ENCODE measurements around the gene INSYN2A. TPM values are rescaled to one million over a fixed set of nuclear protein-coding genes. Genes with fewer than 3 reads are reported as not detected.

INSYN2A gene
- 0.17 TPM for polyA plus RNA-seq (2013, experiment 1 of 2)
- polyA plus RNA-seq (2013, experiment 2 of 2): 0.17 TPM

DNA sequence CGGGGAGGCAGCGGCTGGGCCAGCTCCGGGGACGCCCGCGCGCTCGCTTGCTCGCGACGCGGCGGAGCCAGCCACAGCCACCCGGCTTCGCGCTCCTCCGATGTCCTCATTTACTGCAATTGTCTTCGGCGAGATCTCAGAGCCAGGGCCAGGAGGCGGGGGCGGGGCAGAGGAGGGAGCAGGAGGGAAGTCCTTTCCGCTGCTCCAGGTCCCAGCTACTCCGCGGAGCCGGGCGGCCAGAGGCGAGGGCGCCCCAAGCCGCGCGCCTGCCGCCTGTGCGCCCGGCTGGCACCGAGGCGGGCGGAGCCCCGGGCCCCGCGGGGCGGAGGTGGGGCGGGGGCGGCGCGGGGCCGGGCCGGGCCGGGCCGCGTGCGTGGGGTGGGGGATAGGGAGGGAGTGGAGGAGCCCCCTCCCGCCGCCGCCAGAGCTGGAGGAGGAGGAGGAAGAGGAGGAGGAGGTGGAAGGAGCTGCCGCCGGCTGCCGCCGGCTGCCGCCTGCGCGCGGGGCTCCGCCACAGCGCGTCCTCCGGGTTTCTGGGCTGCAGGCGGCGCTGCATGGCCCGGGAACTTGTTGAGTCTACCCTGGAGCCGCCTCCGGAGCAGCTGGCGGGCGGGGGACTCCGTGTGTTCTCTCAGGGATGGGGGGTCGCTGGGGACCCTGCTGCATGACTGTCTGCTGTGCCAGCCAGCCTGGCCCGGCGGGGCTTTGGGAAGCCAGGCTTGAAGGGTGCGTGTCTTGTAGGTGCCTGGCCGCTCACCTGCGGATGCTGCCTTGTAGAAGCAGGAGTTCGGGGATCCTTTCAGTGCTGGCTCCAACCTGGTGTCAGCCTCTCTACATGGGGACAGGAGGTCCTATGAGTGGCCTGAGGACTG lies at the start of gene INSYN2A:
INSYN2A (minus strand) TSS at position 310 of the 872 bp plus-strand sequence. CDS start 20,196 bp downstream, outside the sequence.
- WGBS (ENCODE audit: extremely low coverage, insufficient coverage, low lambda C conversion rate): no CpG with 5 or more reads among the region's 81 CpGs
- no peaks in the 10 kb centered on the region for H3K27me3 ChIP-seq (ENCODE audit: insufficient read depth, low read length, poor library complexity)

GRCh38 chr10:127245456-127245855 lies 49.1 kb upstream of the INSYN2A start:
- H4K8ac ChIP-seq (ENCODE audit: low read depth, low read length): no peak overlapping the region
- H3K9ac ChIP-seq (ENCODE audit: low read length): no peak overlapping the region
- no peak overlapping the region for H2AK5ac ChIP-seq (ENCODE audit: low read length)
- no peak overlapping the region for H3K4me3 ChIP-seq (ENCODE audit: low read length)
- H3K4ac ChIP-seq (ENCODE audit: low read depth, low read length): no peak overlapping the region
- H3K18ac ChIP-seq (ENCODE audit: low read length): no peak overlapping the region
- H3K4me1 ChIP-seq (ENCODE audit: control insufficient read depth, low read depth, low read length): no peaks in the 10 kb centered on the region
- H2BK120ac ChIP-seq (ENCODE audit: low read depth, low read length): no peak overlapping the region
- H3K36me3 ChIP-seq (ENCODE audit: control insufficient read depth, insufficient read depth, low read length): no peaks in the 10 kb centered on the region
- H2BK5ac ChIP-seq (ENCODE audit: low read length): no peak overlapping the region
- no peak overlapping the region for H3K56ac ChIP-seq (ENCODE audit: low read length)
- no peaks in the 10 kb centered on the region for H3K27me3 ChIP-seq (ENCODE audit: insufficient read depth, low read length, poor library complexity)
- H3K27ac ChIP-seq (ENCODE audit: low read depth, low read length): no peak overlapping the region
- H3K23ac ChIP-seq (ENCODE audit: low read length): no peak overlapping the region
- no peaks in the 10 kb centered on the region for H3K79me1 ChIP-seq (ENCODE audit: low read length)
- no peak for DNase-seq
- no peak overlapping the region for H4K5ac ChIP-seq (ENCODE audit: low read length)
- H2BK15ac ChIP-seq (replicated peaks; ENCODE audit: low read depth): no peak overlapping the region
- H3K4me2 ChIP-seq (ENCODE audit: low read length): no peak overlapping the region
- H3K79me2 ChIP-seq (ENCODE audit: control insufficient read depth, insufficient read depth, low read length): no peaks in the 10 kb centered on the region
- no CpG with 5 or more reads among the region's 10 CpGs for WGBS (ENCODE audit: extremely low coverage, insufficient coverage, low lambda C conversion rate)

More for the DNA sequence above, at the start of gene INSYN2A:
- peak within 1 kb of the TSS; percentile 10 for H3K18ac ChIP-seq (ENCODE audit: low read length)
- H2AK5ac ChIP-seq (ENCODE audit: low read length): no peak within 1 kb of the TSS
- H3K4me3 ChIP-seq (ENCODE audit: low read length): peak within 1 kb of the TSS; percentile 20
- H3K79me2 ChIP-seq (ENCODE audit: control insufficient read depth, insufficient read depth, low read length): no peaks in the 10 kb centered on the region
- no peak within 1 kb of the TSS for H2BK5ac ChIP-seq (ENCODE audit: low read length)
- peak within 1 kb of the TSS; percentile 52 for H3K9ac ChIP-seq (ENCODE audit: low read length)
- DNase-seq: peak; percentile 90
- no peak within 1 kb of the TSS for H2BK15ac ChIP-seq (replicated peaks; ENCODE audit: low read depth)
- no peaks in the 10 kb centered on the region for H3K36me3 ChIP-seq (ENCODE audit: control insufficient read depth, insufficient read depth, low read length)
- no peak within 1 kb of the TSS for H4K5ac ChIP-seq (ENCODE audit: low read length)
- no peaks in the 10 kb centered on the region for H3K79me1 ChIP-seq (ENCODE audit: low read length)
- no peaks in the 10 kb centered on the region for H3K4me1 ChIP-seq (ENCODE audit: control insufficient read depth, low read depth, low read length)
- no peak within 1 kb of the TSS for H3K23ac ChIP-seq (ENCODE audit: low read length)
- H3K4ac ChIP-seq (ENCODE audit: low read depth, low read length): peak within 1 kb of the TSS; percentile 27
- H4K8ac ChIP-seq (ENCODE audit: low read depth, low read length): no peak within 1 kb of the TSS
- H3K27ac ChIP-seq (ENCODE audit: low read depth, low read length): no peak within 1 kb of the TSS
- peak within 1 kb of the TSS; percentile 59 for H3K4me2 ChIP-seq (ENCODE audit: low read length)
- H3K56ac ChIP-seq (ENCODE audit: low read length): peak within 1 kb of the TSS; percentile 67
- no peak within 1 kb of the TSS for H2BK120ac ChIP-seq (ENCODE audit: low read depth, low read length)

GRCh38 chr10:127243490-127244272 lies 47.3 kb upstream of the INSYN2A start:
- no peaks in the 10 kb centered on the region for H3K4me1 ChIP-seq (ENCODE audit: control insufficient read depth, low read depth, low read length)
- whole genome bisulfite sequencing (ENCODE audit: extremely low coverage, insufficient coverage, low lambda C conversion rate): no CpG with 5 or more reads among the region's 4 CpGs
- H3K4me3 ChIP-seq (ENCODE audit: low read length): no peak overlapping the region
- no peak overlapping the region for H2BK15ac ChIP-seq (replicated peaks; ENCODE audit: low read depth)
- no peaks in the 10 kb centered on the region for H3K36me3 ChIP-seq (ENCODE audit: control insufficient read depth, insufficient read depth, low read length)
- no peak overlapping the region for H3K56ac ChIP-seq (ENCODE audit: low read length)
- H3K79me1 ChIP-seq (ENCODE audit: low read length): no peaks in the 10 kb centered on the region
- no peak overlapping the region for H3K4ac ChIP-seq (ENCODE audit: low read depth, low read length)
- H4K8ac ChIP-seq (ENCODE audit: low read depth, low read length): no peak overlapping the region
- peak; percentile 73 for DNase-seq
- no peak overlapping the region for H3K27ac ChIP-seq (ENCODE audit: low read depth, low read length)
- H3K23ac ChIP-seq (ENCODE audit: low read length): no peak overlapping the region
- no peak overlapping the region for H2BK120ac ChIP-seq (ENCODE audit: low read depth, low read length)
- H3K27me3 ChIP-seq (ENCODE audit: insufficient read depth, low read length, poor library complexity): no peaks in the 10 kb centered on the region
- no peak overlapping the region for H2BK5ac ChIP-seq (ENCODE audit: low read length)
- no peak overlapping the region for H3K18ac ChIP-seq (ENCODE audit: low read length)
- no peak overlapping the region for H2AK5ac ChIP-seq (ENCODE audit: low read length)
- H3K9ac ChIP-seq (ENCODE audit: low read length): no peak overlapping the region
- no peaks in the 10 kb centered on the region for H3K79me2 ChIP-seq (ENCODE audit: control insufficient read depth, insufficient read depth, low read length)
- no peak overlapping the region for H4K5ac ChIP-seq (ENCODE audit: low read length)
- no peak overlapping the region for H3K4me2 ChIP-seq (ENCODE audit: low read length)

GRCh38 chr10:127242914-127243313 lies 46.5 kb upstream of the INSYN2A start:
- Histone ChIP-seq H2BK15ac (replicated peaks; ENCODE audit: low read depth) (no peak overlapping the region), H2AK5ac (ENCODE audit: low read length) (no peak overlapping the region), H4K5ac (ENCODE audit: low read length) (no peak overlapping the region), H3K4me3 (ENCODE audit: low read length) (no peak overlapping the region), H4K8ac (ENCODE audit: low read depth, low read length) (no peak overlapping the region), H3K27ac (ENCODE audit: low read depth, low read length) (no peak overlapping the region), H2BK120ac (ENCODE audit: low read depth, low read length) (no peak overlapping the region), H3K23ac (ENCODE audit: low read length) (no peak overlapping the region), H3K36me3 (ENCODE audit: control insufficient read depth, insufficient read depth, low read length) (no peaks in the 10 kb centered on the region), H3K4me1 (ENCODE audit: control insufficient read depth, low read depth, low read length) (no peaks in the 10 kb centered on the region), H2BK5ac (ENCODE audit: low read length) (no peak overlapping the region), H3K9ac (ENCODE audit: low read length) (no peak overlapping the region), H3K4me2 (ENCODE audit: low read length) (no peak overlapping the region), H3K18ac (ENCODE audit: low read length) (no peak overlapping the region), H3K79me2 (ENCODE audit: control insufficient read depth, insufficient read depth, low read length) (no peaks in the 10 kb centered on the region), H3K27me3 (ENCODE audit: insufficient read depth, low read length, poor library complexity) (no peaks in the 10 kb centered on the region), H3K79me1 (ENCODE audit: low read length) (no peaks in the 10 kb centered on the region), H3K56ac (ENCODE audit: low read length) (no peak overlapping the region), H3K4ac (ENCODE audit: low read depth, low read length) (no peak overlapping the region)
- no CpG with 5 or more reads among the region's 3 CpGs for WGBS (ENCODE audit: extremely low coverage, insufficient coverage, low lambda C conversion rate)
- DNase-seq: no peak

- no peak overlapping the region for H2BK15ac ChIP-seq (replicated peaks; ENCODE audit: low read depth)
- no peaks in the 10 kb centered on the region for H3K27me3 ChIP-seq (ENCODE audit: insufficient read depth, low read length, poor library complexity)
- no peak overlapping the region for H3K23ac ChIP-seq (ENCODE audit: low read length)
- H3K18ac ChIP-seq (ENCODE audit: low read length): no peak overlapping the region
- no peak overlapping the region for H4K8ac ChIP-seq (ENCODE audit: low read depth, low read length)
- no peak overlapping the region for H3K9ac ChIP-seq (ENCODE audit: low read length)
- H3K4me1 ChIP-seq (ENCODE audit: control insufficient read depth, low read depth, low read length): no peaks in the 10 kb centered on the region
- H3K4me2 ChIP-seq (ENCODE audit: low read length): no peak overlapping the region
- H3K79me1 ChIP-seq (ENCODE audit: low read length): no peaks in the 10 kb centered on the region
- H2BK120ac ChIP-seq (ENCODE audit: low read depth, low read length): no peak overlapping the region
- no peaks in the 10 kb centered on the region for H3K36me3 ChIP-seq (ENCODE audit: control insufficient read depth, insufficient read depth, low read length)
- H3K4ac ChIP-seq (ENCODE audit: low read depth, low read length): no peak overlapping the region
- H3K56ac ChIP-seq (ENCODE audit: low read length): no peak overlapping the region
- no peak for DNase-seq
- H3K79me2 ChIP-seq (ENCODE audit: control insufficient read depth, insufficient read depth, low read length): no peaks in the 10 kb centered on the region
- H3K27ac ChIP-seq (ENCODE audit: low read depth, low read length): no peak overlapping the region
- H2BK5ac ChIP-seq (ENCODE audit: low read length): no peak overlapping the region
- H4K5ac ChIP-seq (ENCODE audit: low read length): no peak overlapping the region
- WGBS (ENCODE audit: extremely low coverage, insufficient coverage, low lambda C conversion rate): no CpG with 5 or more reads among the region's 3 CpGs
- no peak overlapping the region for H2AK5ac ChIP-seq (ENCODE audit: low read length)
- H3K4me3 ChIP-seq (ENCODE audit: low read length): no peak overlapping the region
These were observed 39.9 kb upstream of the INSYN2A start for GRCh38 chr10:127236266-127236665.
